Inflammatory macrophage (primary cell): ENCODE results near the gene BAZ1B.
"Not testable (repeated sequence)": the region's sequence is repeated elsewhere in the genome, so short reads cannot be mapped to it uniquely, and the experiment has no call there.

Experiments
- DNase-seq, 2 donors: peaks; one replicate each; pipeline ENCODE4 v3.0.0-alpha.2; 2020 to 2022

BAZ1B gene

GRCh38 chr7:73442222-73442902 is 79.7 kb downstream of the BAZ1B start:
- DNase-seq: no peak

GRCh38 chr7:73439410-73439704 is 82.7 kb downstream of the BAZ1B start:
- DNase-seq: no peak

- DNase-seq: no peak
Measured at GRCh38 chr7:73438547-73439409, 83.3 kb downstream of the BAZ1B start.

GRCh38 chr7:73437621-73438416 is 84.3 kb downstream of the BAZ1B start:
- no peak for DNase-seq

- no peak for DNase-seq
Measured at GRCh38 chr7:73437091-73437490, 85.0 kb downstream of the BAZ1B start.

- DNase-seq: no peak
Measured at GRCh38 chr7:73436031-73436929, 85.8 kb downstream of the BAZ1B start.

- no peak for DNase-seq
Measured at GRCh38 chr7:73435471-73436009, 86.6 kb downstream of the BAZ1B start.

GRCh38 chr7:73434701-73435069 is 87.4 kb downstream of the BAZ1B start:
- no peak for DNase-seq

- no peak for DNase-seq
Measured at GRCh38 chr7:73433924-73434700, 88.0 kb downstream of the BAZ1B start.

- DNase-seq: no peak
Measured at GRCh38 chr7:73432676-73433075, 89.4 kb downstream of the BAZ1B start.

GRCh38 chr7:73431041-73431835 is 90.9 kb downstream of the BAZ1B start:
- no peak for DNase-seq

- DNase-seq: not testable (repeated sequence)
Measured at GRCh38 chr7:73430540-73430939, 91.6 kb downstream of the BAZ1B start.

GRCh38 chr7:73429622-73430505 is 92.2 kb downstream of the BAZ1B start:
- no peak for DNase-seq

- DNase-seq: no peak
Measured at GRCh38 chr7:73429215-73429614, 92.9 kb downstream of the BAZ1B start.

GRCh38 chr7:73427902-73428787 is 93.9 kb downstream of the BAZ1B start:
- DNase-seq: no peak

GRCh38 chr7:73426016-73426415 is 96.1 kb downstream of the BAZ1B start:
- DNase-seq: no peak

GRCh38 chr7:73425356-73425983 is 96.6 kb downstream of the BAZ1B start:
- DNase-seq: no peak

GRCh38 chr7:73424489-73424885 is 97.6 kb downstream of the BAZ1B start:
- DNase-seq: no peak
